Esophagus (tissue), 2 donors: ENCODE measurements around the gene CMTM8. TPM values are rescaled to one million over a fixed set of nuclear protein-coding genes. Genes with fewer than 3 reads are reported as not detected.

Source experiments
- H3K27ac ChIP-seq, 2 donors: one replicate each; pipeline ENCODE4 v1.5.1; 2013; ENCODE audit warnings: low read depth in 2 of 2, mild to moderate bottlenecking in 2 of 2, inconsistent platforms in 1 of 2, low read length in 1 of 2, moderate library complexity in 1 of 2
- H3K27me3 ChIP-seq, 2 donors: one replicate each; pipeline ENCODE4 v1.6.1; 2013; ENCODE audit warnings: low read length in 2 of 2, control low read depth in 1 of 2, mild to moderate bottlenecking in 1 of 2; ENCODE audit not compliant: insufficient read depth in 2 of 2, control insufficient read depth in 1 of 2
- H3K36me3 ChIP-seq, 2 donors: one replicate each; pipeline ENCODE4 v1.6.1; 2013; ENCODE audit warnings: low read length in 1 of 2; ENCODE audit not compliant: control insufficient read depth in 2 of 2, insufficient read depth in 2 of 2
- H3K4me1 ChIP-seq, 2 donors: one replicate each; pipeline ENCODE4 v1.6.1; 2013; ENCODE audit warnings: low read length in 1 of 2; ENCODE audit not compliant: control insufficient read depth in 2 of 2, insufficient read depth in 2 of 2
- H3K4me3 ChIP-seq, 2 donors: one replicate each; pipeline ENCODE4 v1.5.1; 2013; ENCODE audit warnings: low read length in 2 of 2, mild to moderate bottlenecking in 2 of 2, low read depth in 1 of 2, moderate library complexity in 1 of 2
- H3K9me3 ChIP-seq, 2 donors: one replicate each; pipeline ENCODE4 v1.6.1; 2013; ENCODE audit warnings: mild to moderate bottlenecking in 2 of 2, low read depth in 1 of 2, low read length in 1 of 2, moderate library complexity in 1 of 2; ENCODE audit not compliant: control insufficient read depth in 2 of 2, insufficient read depth in 1 of 2
- WGBS, 2 donors: extraction: QIAGEN DNeasy Blood & Tissue Kit; methylation state at CpG; one replicate each; pipeline ENCODE4 v1.1.7; 2013; 5-methylcytosine and 5-hydroxymethylcytosine counted together
- polyA plus RNA-seq, 2 donors: library from polyadenylated mRNA; stranded (reverse); fragments of 200-250 nt; gene quantifications; one replicate each; pipeline ENCODE4 v1.2.3, GENCODE V29; 2013
- donor health status: healthy with polysubstance abuse.
- donor health status: Bipolar disorder and iron deficiency.

Gene CMTM8
- polyA plus RNA-seq, 2 donors, result 1.1 to 1.7 TPM

- no peaks in the 10 kb centered on the region for H3K36me3 ChIP-seq
- H3K27me3 ChIP-seq, result no peaks in the 10 kb centered on the region
- H3K4me1 ChIP-seq, result no peaks in the 10 kb centered on the region
- H3K4me3 ChIP-seq, result no peak overlapping the region
- WGBS, 2 donors, result 86 to 90% methylated on average over 5 of the region's 5 CpGs
- no peak overlapping the region for H3K27ac ChIP-seq
- no peaks in the 10 kb centered on the region for H3K9me3 ChIP-seq
Observed at GRCh38 chr3:32310336-32310735, 71.9 kb downstream of the CMTM8 start.

GRCh38 chr3:32310918-32311839 is 72.7 kb downstream of the CMTM8 start:
- WGBS, 2 donors, result 74 to 76% methylated on average over 15 of the region's 15 CpGs
- no peak overlapping the region for H3K27ac ChIP-seq
- H3K4me3 ChIP-seq, result no peak overlapping the region
- H3K4me1 ChIP-seq, result no peaks in the 10 kb centered on the region
- no peaks in the 10 kb centered on the region for H3K27me3 ChIP-seq
- H3K9me3 ChIP-seq, result no peaks in the 10 kb centered on the region
- H3K36me3 ChIP-seq, result no peaks in the 10 kb centered on the region

GRCh38 chr3:32312251-32312650 is 73.8 kb downstream of the CMTM8 start:
- 72 to 74% methylated on average over 1 of the region's 1 CpG for WGBS, 2 donors
- H3K4me1 ChIP-seq, result no peaks in the 10 kb centered on the region
- H3K4me3 ChIP-seq, result no peak overlapping the region
- no peaks in the 10 kb centered on the region for H3K36me3 ChIP-seq
- H3K27ac ChIP-seq, result no peak overlapping the region
- no peaks in the 10 kb centered on the region for H3K9me3 ChIP-seq
- no peaks in the 10 kb centered on the region for H3K27me3 ChIP-seq

- Histone ChIP-seq H3K4me1 (no peaks in the 10 kb centered on the region), H3K9me3 (no peaks in the 10 kb centered on the region), H3K36me3 (no peaks in the 10 kb centered on the region), H3K4me3 (no peak overlapping the region), H3K27me3 (no peaks in the 10 kb centered on the region), H3K27ac (no peak overlapping the region)
- WGBS, 2 donors, result 85 to 91% methylated on average over 6 of the region's 6 CpGs
Observed at GRCh38 chr3:32313169-32313568, 74.7 kb downstream of the CMTM8 start.

GRCh38 chr3:32313723-32314473 is 75.4 kb downstream of the CMTM8 start:
- WGBS, 2 donors, result 28 to 35% methylated on average over 5 of the region's 5 CpGs
- Histone ChIP-seq H3K27ac (no peak overlapping the region), H3K36me3 (no peaks in the 10 kb centered on the region), H3K4me3 (no peak overlapping the region), H3K27me3 (no peaks in the 10 kb centered on the region), H3K4me1 (no peaks in the 10 kb centered on the region), H3K9me3 (no peaks in the 10 kb centered on the region)

- Histone ChIP-seq H3K9me3 (no peaks in the 10 kb centered on the region), H3K4me3 (no peak overlapping the region), H3K36me3 (no peaks in the 10 kb centered on the region), H3K4me1 (no peaks in the 10 kb centered on the region), H3K27me3 (no peaks in the 10 kb centered on the region), H3K27ac (no peak overlapping the region)
- 81 to 97% methylated on average over 3 of the region's 3 CpGs for WGBS, 2 donors
Observed at GRCh38 chr3:32315441-32315840, 77.0 kb downstream of the CMTM8 start.

GRCh38 chr3:32316319-32316718 is 77.8 kb downstream of the CMTM8 start:
- WGBS, 2 donors, result 66 to 70% methylated on average over 2 of the region's 2 CpGs
- Histone ChIP-seq H3K27me3 (no peaks in the 10 kb centered on the region), H3K4me3 (no peak overlapping the region), H3K27ac (no peak overlapping the region), H3K9me3 (no peaks in the 10 kb centered on the region), H3K4me1 (no peaks in the 10 kb centered on the region), H3K36me3 (no peaks in the 10 kb centered on the region)

GRCh38 chr3:32316976-32317375 is 78.5 kb downstream of the CMTM8 start:
- H3K4me1 ChIP-seq, result no peaks in the 10 kb centered on the region
- H3K9me3 ChIP-seq, result no peaks in the 10 kb centered on the region
- no peaks in the 10 kb centered on the region for H3K27me3 ChIP-seq
- WGBS, 2 donors, result 55 to 64% methylated on average over 2 of the region's 2 CpGs
- H3K4me3 ChIP-seq, result no peak overlapping the region
- no peaks in the 10 kb centered on the region for H3K36me3 ChIP-seq
- no peak overlapping the region for H3K27ac ChIP-seq

- Histone ChIP-seq H3K9me3 (no peaks in the 10 kb centered on the region), H3K4me1 (peaks cover 0 to 2% of the 10 kb centered on the region in 2 donors), H3K27ac (no peak overlapping the region), H3K36me3 (no peaks in the 10 kb centered on the region), H3K4me3 (no peak overlapping the region), H3K27me3 (no peaks in the 10 kb centered on the region)
- 96 to 97% methylated on average over 2 of the region's 2 CpGs for WGBS, 2 donors
Observed at GRCh38 chr3:32319607-32320006, 81.1 kb downstream of the CMTM8 start.
